Measurements from ENCODE around the gene LTB4R2. TPM values are rescaled to one million over a fixed set of nuclear protein-coding genes. Genes with fewer than 3 reads are reported as not detected.
A peak's percentile ranks its signal among the peaks of the same experiment; 100 is the strongest.
"Not testable (repeated sequence)": the region's sequence is repeated elsewhere in the genome, so short reads cannot be mapped to it uniquely, and the experiment has no call there.

LTB4R2 gene
- total RNA-seq, 1 donor from 2014 or later, result 0.65 TPM

- ATAC-seq (ENCODE audit: poor library complexity) (no peak), DNase-seq (no peak)
- intact Hi-C loops (cut with DNase I), result no loop called here
Observed at GRCh38 chr14:24313913-24314312, 4.0 kb downstream of the LTB4R2 start.

DNA sequence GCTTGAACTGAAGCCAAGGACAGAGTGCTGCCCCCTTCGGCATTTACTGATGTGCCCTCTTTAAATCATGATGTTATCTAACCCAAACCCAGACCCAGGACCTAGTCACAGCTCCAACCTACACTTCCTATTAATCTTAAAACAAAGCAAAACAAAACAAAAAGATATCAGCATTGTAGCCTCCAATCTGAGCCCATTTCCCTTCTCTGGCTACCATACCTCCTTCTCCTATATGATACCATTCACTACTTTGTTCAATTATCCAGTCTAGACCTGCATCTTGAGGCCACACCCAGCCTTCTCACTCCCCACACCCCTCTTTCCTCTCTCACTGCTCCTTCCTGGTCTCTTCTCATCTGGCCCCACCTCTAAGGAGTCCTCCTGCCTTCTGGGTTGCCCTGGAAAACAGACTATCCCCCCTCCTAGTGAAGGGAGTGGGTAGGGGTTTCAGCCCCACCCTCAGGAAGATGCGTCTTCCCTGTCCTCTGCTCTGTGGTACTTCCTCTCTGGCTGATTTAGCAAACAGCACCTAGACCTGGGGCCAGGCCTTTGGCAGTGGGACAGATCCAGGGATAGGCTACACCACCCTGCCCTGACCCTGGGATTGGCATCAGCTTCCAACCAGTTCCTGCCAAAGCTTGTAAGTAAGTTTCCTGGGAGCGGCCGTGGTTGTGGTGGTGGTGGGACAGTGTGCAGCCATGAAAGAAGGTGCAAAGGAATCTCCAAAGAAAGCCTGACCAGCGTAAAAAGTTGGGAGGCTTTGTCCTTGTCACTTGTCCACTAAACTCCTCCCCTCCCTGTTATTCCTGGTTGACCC, 4.6 kb downstream of the LTB4R2 start:
- intact Hi-C loops (cut with DNase I), result no loop called here
- ATAC-seq (ENCODE audit: poor library complexity) (no peak), DNase-seq (no peak)

- intact Hi-C loops (cut with DNase I), result no loop called here
- no peak for DNase-seq
- ATAC-seq (ENCODE audit: poor library complexity), result no peak
Observed at GRCh38 chr14:24315243-24315806, 5.4 kb downstream of the LTB4R2 start.

DNA sequence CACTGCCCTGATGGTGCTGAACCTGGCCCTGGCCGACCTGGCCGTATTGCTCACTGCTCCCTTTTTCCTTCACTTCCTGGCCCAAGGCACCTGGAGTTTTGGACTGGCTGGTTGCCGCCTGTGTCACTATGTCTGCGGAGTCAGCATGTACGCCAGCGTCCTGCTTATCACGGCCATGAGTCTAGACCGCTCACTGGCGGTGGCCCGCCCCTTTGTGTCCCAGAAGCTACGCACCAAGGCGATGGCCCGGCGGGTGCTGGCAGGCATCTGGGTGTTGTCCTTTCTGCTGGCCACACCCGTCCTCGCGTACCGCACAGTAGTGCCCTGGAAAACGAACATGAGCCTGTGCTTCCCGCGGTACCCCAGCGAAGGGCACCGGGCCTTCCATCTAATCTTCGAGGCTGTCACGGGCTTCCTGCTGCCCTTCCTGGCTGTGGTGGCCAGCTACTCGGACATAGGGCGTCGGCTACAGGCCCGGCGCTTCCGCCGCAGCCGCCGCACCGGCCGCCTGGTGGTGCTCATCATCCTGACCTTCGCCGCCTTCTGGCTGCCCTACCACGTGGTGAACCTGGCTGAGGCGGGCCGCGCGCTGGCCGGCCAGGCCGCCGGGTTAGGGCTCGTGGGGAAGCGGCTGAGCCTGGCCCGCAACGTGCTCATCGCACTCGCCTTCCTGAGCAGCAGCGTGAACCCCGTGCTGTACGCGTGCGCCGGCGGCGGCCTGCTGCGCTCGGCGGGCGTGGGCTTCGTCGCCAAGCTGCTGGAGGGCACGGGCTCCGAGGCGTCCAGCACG, 6.1 kb downstream of the LTB4R2 start:
- ATAC-seq (ENCODE audit: poor library complexity), result peak; percentile 45
- intact Hi-C loops (cut with DNase I), result no loop called here

DNA sequence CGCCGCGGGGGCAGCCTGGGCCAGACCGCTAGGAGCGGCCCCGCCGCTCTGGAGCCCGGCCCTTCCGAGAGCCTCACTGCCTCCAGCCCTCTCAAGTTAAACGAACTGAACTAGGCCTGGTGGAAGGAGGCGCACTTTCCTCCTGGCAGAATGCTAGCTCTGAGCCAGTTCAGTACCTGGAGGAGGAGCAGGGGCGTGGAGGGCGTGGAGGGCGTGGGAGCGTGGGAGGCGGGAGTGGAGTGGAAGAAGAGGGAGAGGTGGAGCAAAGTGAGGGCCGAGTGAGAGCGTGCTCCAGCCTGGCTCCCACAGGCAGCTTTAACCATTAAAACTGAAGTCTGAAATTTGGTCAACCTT, 6.6 kb downstream of the LTB4R2 start:
- intact Hi-C loops (cut with DNase I), result no loop called here
- no peak for ATAC-seq (ENCODE audit: poor library complexity)
- DNase-seq, result no peak

More for the DNA sequence above, 6.1 kb downstream of the LTB4R2 start:
- peak; percentile 72 for DNase-seq

GRCh38 chr14:24317141-24317928, 7.4 kb downstream of the LTB4R2 start:
- intact Hi-C loops (cut with DNase I), result no loop called here
- no peak for ATAC-seq (ENCODE audit: poor library complexity)
- no peak for DNase-seq

DNA sequence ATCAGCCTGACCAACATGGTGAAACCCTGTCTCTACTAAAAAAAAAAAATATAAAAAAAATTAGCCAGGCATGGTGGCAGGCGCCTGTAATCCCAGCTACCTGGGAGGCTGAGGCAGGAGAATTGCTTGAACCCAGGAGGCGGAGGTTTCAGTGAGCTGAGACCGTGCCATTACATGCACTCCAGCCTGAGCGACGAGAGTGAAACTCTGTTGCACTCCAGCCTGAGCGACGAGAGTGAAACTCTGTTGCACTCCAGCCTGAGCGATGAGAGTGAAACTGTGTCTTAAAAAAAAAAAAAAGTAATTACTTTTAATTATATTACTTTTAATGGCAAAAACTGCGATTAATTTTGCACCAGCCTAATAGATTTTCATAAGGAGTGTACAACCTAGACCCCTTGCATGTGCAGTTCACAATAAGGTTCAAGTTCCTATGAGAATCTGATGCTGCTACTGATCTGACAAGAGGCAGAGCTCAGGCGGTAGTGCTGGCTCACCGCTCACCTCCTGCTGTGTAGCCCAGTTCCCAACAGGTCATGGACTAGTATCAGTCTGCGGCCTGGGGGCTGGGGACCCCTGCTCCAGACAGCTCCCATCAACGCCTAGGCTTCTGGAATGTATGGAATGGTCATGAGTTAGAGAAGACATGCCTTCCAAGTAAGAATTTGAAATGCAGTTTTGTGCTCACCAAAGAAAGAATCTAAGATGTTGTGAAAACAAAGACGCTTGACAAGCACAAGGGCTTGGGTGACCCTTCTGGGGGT, 11.5 kb downstream of the LTB4R2 start:
- intact Hi-C loops (cut with DNase I), result no loop called here
- no peak for DNase-seq
- no peak for ATAC-seq (ENCODE audit: poor library complexity)

DNA sequence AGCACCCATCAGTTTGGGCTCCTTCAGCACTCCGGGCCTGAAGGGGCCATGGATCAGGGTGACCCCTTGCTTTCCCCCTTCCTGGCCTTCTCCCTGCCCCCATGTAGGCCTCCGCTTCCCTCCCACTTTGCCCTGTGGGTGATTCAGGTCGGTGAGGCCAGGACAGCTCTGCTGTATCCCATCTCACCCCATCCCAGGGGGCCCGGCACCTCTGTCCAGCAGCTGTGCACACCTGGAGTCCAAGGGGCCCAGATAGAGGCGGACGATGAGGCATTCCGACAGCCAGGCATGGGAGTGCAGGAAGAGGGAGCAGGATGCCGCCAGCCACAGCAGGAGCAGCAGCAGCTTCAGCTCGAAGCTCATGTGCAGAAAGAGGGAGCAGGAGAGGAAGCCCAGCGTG, 12.7 kb downstream of the LTB4R2 start:
- intact Hi-C loops (cut with DNase I), result no loop called here
- no peak for DNase-seq
- ATAC-seq (ENCODE audit: poor library complexity), result no peak

GRCh38 chr14:24323341-24323740, 13.4 kb downstream of the LTB4R2 start:
- intact Hi-C loops (cut with DNase I), result no loop called here

DNA sequence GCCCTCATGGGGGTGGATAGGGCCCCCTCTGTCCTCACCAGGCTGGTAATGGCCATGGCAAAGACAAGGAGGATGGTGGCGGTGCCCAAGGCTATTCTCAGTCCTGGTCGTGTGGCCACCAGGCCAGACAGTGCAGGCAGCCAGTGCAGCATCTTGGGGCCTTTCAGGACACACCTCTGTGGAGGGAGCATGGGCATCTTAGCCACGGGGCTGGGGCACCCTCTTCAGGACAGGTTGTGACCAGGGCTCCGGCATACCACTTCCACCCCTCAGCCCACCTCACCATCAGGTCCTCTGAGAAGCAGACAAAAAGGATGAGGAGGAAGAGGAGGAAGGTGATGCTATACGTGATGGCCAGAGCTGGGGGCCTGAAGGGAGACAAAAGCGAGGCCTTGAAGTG, 14.1 kb downstream of the LTB4R2 start:
- intact Hi-C loops (cut with DNase I), result no loop called here
- no peak for DNase-seq
- ATAC-seq (ENCODE audit: poor library complexity), result no peak

More at GRCh38 chr14:24323341-24323740, 13.4 kb downstream of the LTB4R2 start:
- no peak for DNase-seq
- ATAC-seq (ENCODE audit: poor library complexity), result no peak

DNA sequence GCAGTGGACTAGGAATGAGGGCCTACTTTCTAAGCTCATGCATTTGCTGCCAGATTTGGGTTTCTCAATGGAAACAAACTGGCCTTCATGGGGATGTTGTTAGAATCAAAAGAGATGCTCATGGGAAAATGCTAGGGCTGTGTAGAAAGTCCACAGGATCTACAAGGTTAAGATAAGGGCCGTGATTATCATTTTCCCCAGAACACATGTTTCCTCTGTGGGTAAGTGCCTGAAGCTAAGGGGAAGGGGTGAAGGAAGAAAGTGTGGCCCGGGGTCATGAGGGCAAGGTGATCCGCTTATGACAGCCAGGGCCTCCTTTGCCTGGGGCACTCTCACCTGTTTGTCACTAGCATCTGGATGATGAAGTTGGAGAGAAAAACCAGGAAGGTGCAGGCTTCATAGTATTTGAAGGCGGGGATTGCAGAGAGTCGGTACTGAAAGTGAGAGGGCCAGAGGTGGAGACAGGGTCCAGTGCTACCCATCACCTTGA, 15.1 kb downstream of the LTB4R2 start:
- ATAC-seq (ENCODE audit: poor library complexity) (no peak), DNase-seq (no peak)
- intact Hi-C loops (cut with DNase I), result no loop called here

- no peak for ATAC-seq (ENCODE audit: poor library complexity)
- intact Hi-C loops (cut with DNase I), result no loop called here
- DNase-seq, result no peak
Observed at GRCh38 chr14:24325963-24326362, 16.0 kb downstream of the LTB4R2 start.

GRCh38 chr14:24327303-24327702, 17.4 kb downstream of the LTB4R2 start:
- intact Hi-C loops (cut with DNase I), result no loop called here
- no peak for DNase-seq
- ATAC-seq (ENCODE audit: poor library complexity), result peak; percentile 12

GRCh38 chr14:24327914-24328313, 18.0 kb downstream of the LTB4R2 start:
- intact Hi-C loops (cut with DNase I); ATAC-seq (ENCODE audit: poor library complexity): not testable (repeated sequence)
- peak; percentile 79 for DNase-seq

DNA sequence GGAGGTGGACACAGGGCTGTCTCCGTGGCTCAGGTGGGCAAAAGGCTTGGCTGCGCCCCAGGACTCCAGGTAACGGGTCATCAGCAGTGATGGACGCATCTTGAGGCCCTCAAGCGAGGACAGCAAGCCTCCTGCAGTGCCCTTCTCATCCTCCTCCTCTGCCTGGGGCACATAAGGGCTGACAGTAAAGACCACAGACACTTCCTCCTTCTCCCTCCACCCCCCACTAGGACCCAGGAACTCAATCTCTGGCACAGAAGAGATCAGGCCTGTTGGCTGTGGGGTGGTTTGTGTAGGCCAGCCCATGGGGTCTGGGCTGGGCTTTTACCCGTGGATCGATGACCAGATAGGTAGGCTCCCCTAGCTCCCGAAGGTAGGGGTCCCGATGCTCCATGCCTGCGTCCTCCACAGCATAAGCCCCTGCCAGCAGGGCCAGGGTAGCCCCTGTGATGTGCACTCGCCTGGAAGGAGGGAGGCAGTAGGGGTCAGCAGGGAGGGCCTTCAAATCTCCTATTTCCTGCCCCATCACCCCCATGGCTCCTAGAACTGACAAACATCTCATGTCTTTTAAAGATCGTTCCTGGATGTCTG, 19.2 kb downstream of the LTB4R2 start:
- ATAC-seq (ENCODE audit: poor library complexity) (no peak), DNase-seq (no peak)
- intact Hi-C loops (cut with DNase I), result no loop called here

GRCh38 chr14:24329736-24330135, 19.8 kb downstream of the LTB4R2 start:
- intact Hi-C loops (cut with DNase I), result no loop called here
- ATAC-seq (ENCODE audit: poor library complexity) (peak; percentile 1), DNase-seq (peak; percentile 80)

GRCh38 chr14:24330973-24331674, 21.2 kb downstream of the LTB4R2 start:
- DNase-seq (no peak), ATAC-seq (ENCODE audit: poor library complexity) (no peak)
- intact Hi-C loops (cut with DNase I), result no loop called here
